ENCODE data around the gene EBI3. TPM values are rescaled to one million over a fixed set of nuclear protein-coding genes. Genes with fewer than 3 reads are reported as not detected.

EBI3 gene
- total and polyA plus RNA-seq, 2 of the 8 experiments (the other 6 are each of a cell fraction or from before 2014, with no cell fraction given): 0.99 to 8.4 TPM

DNA sequence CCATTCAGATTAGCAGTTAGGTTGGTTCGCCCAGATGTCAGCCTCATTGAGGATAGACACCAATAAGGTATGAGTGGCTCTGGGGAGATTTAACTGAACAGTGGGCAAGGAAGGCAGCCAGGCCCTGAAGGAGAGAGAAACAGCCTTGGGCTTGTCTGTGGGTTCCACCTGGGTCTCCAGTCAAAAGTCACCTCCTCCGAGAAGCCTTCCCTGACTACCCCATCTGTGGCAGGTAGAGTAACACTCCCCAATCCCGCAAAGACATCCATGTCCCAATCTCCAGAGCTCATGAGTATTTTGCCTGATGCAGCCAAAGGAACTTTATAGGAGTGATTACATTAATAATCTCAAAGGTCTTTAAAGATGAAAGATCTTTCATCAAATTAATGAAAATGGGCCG is 9.5 kb downstream of the EBI3 start (continued):
- TF ChIP-seq SIN3A (conservative IDR thresholded peaks at IDR 0.05 in 1 of 2, IDR thresholded peaks at IDR 0.05 in 1 of 2; ENCODE audit: low read depth in 1 of 2, low read length in 2 of 2): no peak
- no peak for TF ChIP-seq GTF2F1 (IDR thresholded peaks at IDR 0.05; ENCODE audit: borderline replicate concordance, low read depth, low read length)
- no peak for TF ChIP-seq CBX5 (IDR thresholded peaks at IDR 0.05; ENCODE audit: low read depth, low read length)
- TF ChIP-seq ATF2 (IDR thresholded peaks at IDR 0.05; ENCODE audit: low read length): no peak

Measured in H1 (cell line).